ENCODE measurements around the gene WDR38.

GRCh38 chr9:124854161-124854560 lies 901 bp downstream of the WDR38 start:
- TF ChIP-seq CTCF (optimal IDR thresholded peaks at IDR 0.05 in 1 of 3, IDR thresholded peaks at IDR 0.05 in 1 of 3, conservative IDR thresholded peaks at IDR 0.05 in 1 of 3; ENCODE audit: extremely low read depth in 1 of 3, insufficient read depth in 2 of 3, low read length in 3 of 3) (no peak), EZH2 (IDR thresholded peaks at IDR 0.05; ENCODE audit: low read length) (no peak)

All from keratinocyte (primary cell).